ENCODE results near the gene PRKAG2. TPM values are rescaled to one million over a fixed set of nuclear protein-coding genes. Genes with fewer than 3 reads are reported as not detected.

The PRKAG2 gene
- total and polyA plus RNA-seq, 2 of the 8 experiments (the other 6 are each of a cell fraction or from before 2014, with no cell fraction given), result 7.5 to 18.1 TPM

- no peak for DNase-seq (ENCODE audit: low read depth in 1 of 2, low spot score in 2 of 2)
- CTCF ChIA-PET (ENCODE audit: partially characterized antibody), result interaction anchor here (0.8 to 1.0 kb wide), 2 partner anchors 14 to 148 kb away, joined by 3 read pairs; no protein-coding TSS in a partner anchor
- 93% methylated on average over 12 of the region's 12 CpGs; no CpG with 5 or more reads in 1 of the 2 experiments for WGBS, 2 experiments (ENCODE audit: extremely low coverage in 1 of 2, insufficient coverage in 1 of 2, insufficient read length in 1 of 2, insufficient replicate concordance in 2 of 2, low coverage in 1 of 2, low lambda C conversion rate in 2 of 2, missing lambda C conversion rate in 1 of 2)
These were observed 320.3 kb downstream of the PRKAG2 start for GRCh38 chr7:151556592-151556991.

More at GRCh38 chr7:151556592-151556991, 320.3 kb downstream of the PRKAG2 start:
- TF ChIP-seq KDM5A (IDR thresholded peaks at IDR 0.05; ENCODE audit: low read length), result no peak
- TF ChIP-seq NRF1 (IDR thresholded peaks at IDR 0.05; ENCODE audit: low read depth, low read length), result no peak
- TF ChIP-seq CBX8 (IDR thresholded peaks at IDR 0.05; ENCODE audit: borderline replicate concordance, low read depth, low read length), result no peak
- TF ChIP-seq CHD1 (IDR thresholded peaks at IDR 0.05; ENCODE audit: low read depth, low read length), result no peak
- no peak for TF ChIP-seq HDAC6 (IDR thresholded peaks at IDR 0.05; ENCODE audit: low read depth, low read length)
- no peak for TF ChIP-seq EZH2 (IDR thresholded peaks at IDR 0.05; ENCODE audit: low read depth, low read length, severe bottlenecking)
- no peak for TF ChIP-seq ATF2 (IDR thresholded peaks at IDR 0.05; ENCODE audit: low read length)
- H4K91ac ChIP-seq (replicated peaks; ENCODE audit: insufficient read length, low read length), result no peak overlapping the region
- H2BK5ac ChIP-seq (ENCODE audit: low read depth, low read length), result no peak overlapping the region
- no peak overlapping the region for H3K4ac ChIP-seq (replicated peaks; ENCODE audit: insufficient read length, low read depth, low read length)
- no peaks in the 10 kb centered on the region for H3K9me3 ChIP-seq (ENCODE audit: insufficient read depth in 2 of 2, low read depth in 1 of 2, low read length in 1 of 2)
- no peaks in the 10 kb centered on the region for H3K79me1 ChIP-seq (ENCODE audit: low read depth, low read length)
- no peaks in the 10 kb centered on the region; a peak in 3 of 7 replicates for H3K4me1 ChIP-seq (replicated peaks in 1 of 4; ENCODE audit: control insufficient read depth in 3 of 4, insufficient read depth in 4 of 4, low read length in 3 of 4)
- no peak overlapping the region for H2AFZ ChIP-seq (ENCODE audit: low read length)
- H3K27me3 ChIP-seq (replicated peaks in 1 of 4; ENCODE audit: control insufficient read depth in 3 of 4, extremely low read depth in 1 of 4, insufficient read depth in 3 of 4, low read length in 3 of 4), result no peaks in the 10 kb centered on the region
- H3K9ac ChIP-seq (replicated peaks in 1 of 4; ENCODE audit: extremely low read depth in 1 of 4, low read depth in 3 of 4, low read length in 3 of 4), result no peak overlapping the region
- no peak overlapping the region for H4K8ac ChIP-seq (ENCODE audit: extremely low read depth, insufficient read depth, low read length)
- no peak overlapping the region for H3K56ac ChIP-seq (replicated peaks; ENCODE audit: insufficient read length, low read depth, low read length)
- no peak overlapping the region for H3K18ac ChIP-seq (ENCODE audit: extremely low read depth, low read length)
- H2BK120ac ChIP-seq (replicated peaks; ENCODE audit: low read depth, low read length), result no peak overlapping the region
- no peaks in the 10 kb centered on the region for H3K36me3 ChIP-seq (ENCODE audit: control insufficient read depth in 2 of 4, insufficient read depth in 4 of 4, low read length in 3 of 4)
- H3K4me2 ChIP-seq (ENCODE audit: insufficient read depth in 1 of 2, low read depth in 2 of 2, low read length in 2 of 2), result no peak overlapping the region
- H3K23me2 ChIP-seq (ENCODE audit: low read depth, low read length), result no peaks in the 10 kb centered on the region
- no peaks in the 10 kb centered on the region for H4K20me1 ChIP-seq (replicated peaks in 1 of 2; ENCODE audit: control insufficient read depth in 1 of 2, insufficient read depth in 2 of 2, low read length in 2 of 2)
- H3K79me2 ChIP-seq (ENCODE audit: control insufficient read depth in 1 of 2, insufficient read depth in 2 of 2, low read length in 2 of 2), result no peaks in the 10 kb centered on the region
- no peak overlapping the region for H2BK20ac ChIP-seq (ENCODE audit: low read length)
- no peak overlapping the region for H2BK12ac ChIP-seq (ENCODE audit: low read depth, low read length)
- no peak overlapping the region for H3K14ac ChIP-seq (ENCODE audit: insufficient read length)
- H2BK15ac ChIP-seq (ENCODE audit: low read length), result no peak overlapping the region
- no peak overlapping the region for H3K23ac ChIP-seq (ENCODE audit: insufficient read length)
- no peak overlapping the region for H3K27ac ChIP-seq (ENCODE audit: low read depth, low read length)
- H3K4me3 ChIP-seq (ENCODE audit: extremely low read depth in 1 of 4, insufficient read depth in 2 of 4, low read depth in 3 of 4, low read length in 4 of 4), result no peak overlapping the region
- FAIRE-seq, result no peak
- H4K5ac ChIP-seq (ENCODE audit: insufficient read length, low read depth, low read length), result no peak overlapping the region
- H2AK5ac ChIP-seq (ENCODE audit: low read depth, low read length), result no peak overlapping the region
- POLR2A ChIA-PET (ENCODE audit: partially characterized antibody), result interaction anchor here (1.1 kb wide), 1 partner anchor 8 kb away, joined by 3 read pairs; no protein-coding TSS in a partner anchor

Data from H1 (cell line).